Nucleus accumbens (tissue), 56 donors: Measurements from ENCODE around the gene ADAM10.

ENCODE experiments used
- DNase-seq, 56 donors: peaks; one replicate each; lab custom pipeline; 2025; lab: John Stamatoyannopoulos, UW

The ADAM10 gene

DNA sequence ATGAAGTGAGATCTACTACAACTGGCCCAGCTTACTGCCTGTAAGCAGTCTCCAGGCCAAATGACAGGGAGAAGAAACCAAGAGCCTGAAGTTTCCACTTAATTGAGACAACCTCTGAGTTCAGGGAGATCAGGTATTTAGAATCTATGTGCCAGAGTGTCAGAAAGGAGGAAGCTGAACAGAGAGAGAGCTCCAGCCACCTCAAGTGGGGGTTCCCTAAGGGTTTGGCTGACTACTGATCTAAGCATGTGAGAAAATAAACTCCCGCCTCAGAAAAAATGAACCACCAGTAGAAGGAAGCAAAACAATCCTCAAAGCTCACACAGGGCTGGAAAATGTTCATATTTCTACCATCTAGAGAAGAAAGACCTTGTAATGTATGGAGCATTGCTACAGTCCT lies 25.0 kb downstream of the ADAM10 start:
- no peak for DNase-seq

DNA sequence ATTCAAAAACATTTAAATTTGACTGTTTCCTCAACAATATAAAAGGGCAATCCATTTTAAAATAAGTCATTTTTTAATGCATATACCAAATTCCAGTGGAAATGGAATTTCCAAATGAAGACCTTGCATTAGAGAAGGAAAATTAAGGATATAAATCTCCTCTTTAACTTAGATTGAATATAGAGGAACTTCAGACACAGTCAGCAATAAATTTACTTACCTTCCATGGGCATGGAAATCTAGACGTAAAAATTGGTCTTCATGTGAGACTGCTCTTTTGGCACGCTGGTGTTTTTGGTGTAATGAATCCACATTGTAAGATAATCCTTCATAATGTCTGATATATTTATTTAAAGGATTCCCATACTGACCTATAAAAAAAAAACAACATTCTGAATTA lies 32.1 kb downstream of the ADAM10 start:
- DNase-seq = no peak

DNA sequence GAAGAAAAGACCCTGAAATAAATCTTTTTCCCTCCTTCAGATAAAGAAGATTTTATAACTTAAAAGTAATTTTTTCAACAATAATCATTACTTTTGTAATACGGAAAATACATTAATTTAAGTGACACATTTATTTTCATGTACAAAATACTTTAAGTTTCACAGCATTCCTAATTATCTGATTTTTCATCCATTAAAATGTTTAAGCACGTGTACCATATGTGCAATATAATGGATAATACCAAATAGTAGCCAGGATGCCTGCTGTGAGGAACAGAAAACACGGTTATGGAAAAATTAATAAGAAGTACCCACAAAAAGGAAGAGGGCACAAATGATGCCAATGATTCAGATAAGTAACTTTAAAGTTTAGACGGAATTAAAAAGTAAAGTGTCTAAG lies 33.5 kb downstream of the ADAM10 start:
- DNase-seq = no peak

DNA sequence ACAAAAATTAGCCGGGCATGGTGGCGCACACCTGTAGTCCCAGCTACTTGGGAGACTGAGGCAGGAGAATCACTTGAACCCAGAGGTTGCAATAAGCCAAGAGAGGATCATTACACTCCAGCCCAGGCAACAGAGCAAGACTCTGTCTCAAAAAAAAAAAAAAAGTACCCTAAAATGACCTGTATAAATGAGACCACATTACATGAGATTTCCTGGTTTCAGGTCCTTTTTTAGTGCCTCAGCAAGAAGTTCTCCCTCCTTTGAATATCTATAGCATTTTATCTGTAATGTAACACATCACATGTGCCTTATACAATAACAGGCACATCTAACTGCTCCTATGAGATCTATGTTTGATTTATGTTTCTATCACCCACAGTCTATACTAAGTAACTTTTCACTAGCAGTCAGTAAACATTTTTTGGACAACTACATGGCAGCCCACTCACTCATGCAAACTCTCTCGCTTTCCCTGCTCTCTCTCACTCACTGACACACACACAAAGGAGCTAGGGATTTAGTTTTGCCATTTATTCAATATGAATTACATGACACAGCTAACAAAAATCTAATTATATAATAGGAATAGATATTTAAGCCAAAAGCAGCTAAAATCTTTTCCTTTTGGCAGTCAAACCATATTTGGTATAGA lies 34.1 kb downstream of the ADAM10 start:
- DNase-seq = no peak

DNA sequence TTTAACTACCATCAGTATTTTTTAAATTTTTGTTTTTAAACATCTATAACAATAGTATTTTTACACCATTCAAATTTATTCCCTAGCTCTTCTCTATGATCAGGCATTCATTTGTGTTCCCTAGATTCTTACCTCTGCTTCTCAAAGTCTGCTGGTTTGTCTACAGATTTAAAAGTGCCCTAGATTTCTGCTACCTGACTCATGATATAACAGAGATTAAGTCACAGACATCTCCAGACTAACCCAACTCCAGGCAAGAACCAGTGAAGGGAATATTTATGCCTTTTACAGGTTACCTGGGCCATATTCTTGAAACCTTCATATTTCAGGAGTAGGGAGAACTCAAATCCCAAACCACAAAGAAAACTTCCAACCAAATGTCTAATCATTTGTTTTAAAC lies 38.8 kb downstream of the ADAM10 start:
- no peak for DNase-seq

DNA sequence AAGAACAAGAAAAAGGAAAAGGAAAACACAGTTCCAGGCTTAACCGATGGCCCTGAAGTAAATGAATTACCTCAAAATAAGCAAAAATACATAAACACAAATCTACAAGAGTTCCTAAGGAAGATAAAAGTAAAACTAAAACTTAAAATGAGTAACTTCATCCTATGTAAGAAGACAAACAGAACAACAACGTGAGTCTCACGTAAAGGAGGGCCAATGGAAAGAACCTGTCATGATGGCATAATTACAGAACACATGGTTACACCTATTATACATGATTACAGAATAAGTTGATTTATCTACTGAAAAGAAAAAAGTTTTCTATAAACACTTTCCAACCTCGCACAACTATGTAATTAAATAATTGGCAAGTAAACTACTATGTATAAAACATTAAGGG lies 42.1 kb downstream of the ADAM10 start:
- no peak for DNase-seq

DNA sequence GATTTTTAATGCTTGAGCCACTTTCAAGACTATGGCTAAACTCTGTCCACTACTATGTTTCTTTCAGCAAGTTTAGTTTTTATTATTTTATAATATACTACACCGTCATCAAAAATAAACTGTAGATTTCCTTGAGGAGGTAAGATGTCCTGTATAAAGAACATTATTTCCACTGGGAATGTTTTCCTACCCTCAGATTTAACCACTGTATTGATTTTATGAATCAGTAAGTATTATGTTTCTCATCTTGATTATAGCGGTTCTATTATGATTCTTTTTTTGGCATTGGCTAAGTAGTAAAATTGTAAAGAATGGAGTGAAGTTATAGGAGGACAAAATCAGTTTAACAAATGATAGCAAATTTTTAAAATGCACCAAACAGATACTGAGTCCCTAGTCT lies 44.4 kb downstream of the ADAM10 start:
- DNase-seq = no peak

DNA sequence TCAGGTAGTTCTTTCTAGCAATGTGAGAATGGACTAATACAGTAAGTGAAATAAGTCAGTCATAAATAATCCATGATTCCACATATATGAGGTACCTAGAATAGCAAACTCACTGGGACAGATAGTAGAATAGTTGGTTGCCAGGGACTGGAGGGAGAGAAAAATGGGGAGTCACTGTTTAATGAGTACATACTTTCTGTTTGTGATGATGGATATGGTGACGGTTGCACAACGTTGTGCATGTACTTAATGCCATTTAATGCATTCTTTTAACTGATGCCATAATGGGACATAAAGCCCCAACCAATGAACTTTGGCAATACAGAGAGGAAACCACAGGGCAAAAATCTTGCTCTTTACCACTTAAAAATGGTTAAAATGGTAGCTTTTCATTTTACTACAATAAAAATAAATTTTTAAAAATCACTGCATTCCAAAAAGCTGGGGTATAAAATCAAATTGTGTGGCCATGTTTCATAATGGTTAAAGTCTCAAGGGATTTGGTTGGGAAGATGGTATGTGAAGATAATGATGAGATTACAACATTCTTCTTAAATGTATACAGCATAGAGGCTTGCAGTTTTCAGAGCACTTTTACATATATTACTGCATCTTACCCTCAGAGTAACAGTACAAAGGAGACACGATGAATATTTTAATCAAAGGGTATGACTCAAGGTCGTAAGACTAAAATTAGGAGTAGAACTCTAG lies 45.2 kb downstream of the ADAM10 start:
- no peak for DNase-seq

DNA sequence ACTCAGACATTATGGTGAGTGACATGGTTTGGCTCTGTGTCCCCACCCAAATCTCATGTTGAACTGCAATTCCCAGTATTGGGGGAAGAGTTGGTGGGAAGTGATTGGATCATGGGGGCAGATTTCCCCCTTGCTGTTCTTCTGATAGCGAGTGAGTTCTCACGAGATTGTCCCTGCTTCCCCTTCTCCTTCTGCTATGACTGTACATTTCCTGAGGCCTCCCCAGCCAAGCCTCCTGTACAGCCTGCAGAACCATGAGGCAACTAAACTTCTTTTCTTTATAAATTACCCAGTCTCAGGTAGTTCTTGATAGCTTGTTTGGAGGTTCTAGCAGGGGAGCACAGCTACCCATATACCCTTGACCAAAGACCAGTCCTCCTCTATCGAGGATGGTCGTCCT lies 45.9 kb downstream of the ADAM10 start:
- DNase-seq = no peak

DNA sequence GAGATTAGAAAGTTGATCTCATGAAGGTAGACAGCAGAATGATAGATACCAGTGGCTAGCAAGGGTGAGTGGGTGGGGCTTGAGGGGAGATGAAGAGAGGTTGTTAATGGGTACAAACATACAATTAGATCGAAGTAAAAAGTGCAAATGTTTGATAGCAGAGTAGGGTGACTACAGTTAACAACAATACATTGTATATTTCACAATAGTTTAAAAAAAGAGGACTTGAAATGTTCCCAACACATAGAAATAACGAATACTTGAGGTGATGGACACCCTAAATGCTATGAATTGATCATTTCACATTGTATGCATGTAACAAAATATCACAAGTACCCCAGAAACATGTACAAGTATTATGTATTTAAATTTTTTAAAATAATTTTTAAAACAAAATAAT lies 47.3 kb downstream of the ADAM10 start:
- DNase-seq = no peak

DNA sequence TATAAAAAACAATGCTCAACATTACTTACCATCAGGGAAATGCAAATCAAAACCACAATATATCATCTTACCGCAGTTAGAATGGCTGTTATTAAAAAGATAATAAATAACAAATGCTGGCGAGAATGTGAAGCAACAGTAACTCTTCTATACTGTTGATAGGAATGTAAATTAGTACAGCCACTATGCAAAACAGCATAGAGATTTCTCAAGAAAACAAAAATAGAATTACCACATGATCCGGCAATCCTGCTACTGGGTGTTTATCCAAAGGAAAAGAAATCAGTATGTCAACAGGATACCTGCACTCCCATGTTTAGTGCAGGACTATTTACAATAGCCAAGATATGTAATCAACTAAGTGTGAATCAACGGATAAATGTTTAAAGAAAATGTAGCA lies 48.1 kb downstream of the ADAM10 start:
- no peak for DNase-seq

DNA sequence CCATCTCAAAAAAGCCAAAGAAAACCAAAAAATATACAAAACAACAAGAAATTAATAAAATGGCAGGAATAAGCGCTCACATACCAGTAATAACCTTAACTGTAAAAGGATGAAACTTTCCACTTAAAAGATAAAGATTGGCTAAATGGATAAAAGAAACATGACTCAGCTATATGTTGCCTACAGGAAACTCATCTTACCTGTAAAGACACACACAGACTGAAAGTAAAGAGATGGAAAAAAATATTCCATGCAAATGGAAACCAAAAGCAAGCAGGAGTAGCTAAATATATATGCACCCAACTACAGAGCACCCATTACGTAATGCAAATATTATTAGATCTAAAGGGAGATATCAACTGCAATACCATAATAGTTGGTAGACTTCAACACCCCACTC lies 49.7 kb downstream of the ADAM10 start:
- DNase-seq = no peak

DNA sequence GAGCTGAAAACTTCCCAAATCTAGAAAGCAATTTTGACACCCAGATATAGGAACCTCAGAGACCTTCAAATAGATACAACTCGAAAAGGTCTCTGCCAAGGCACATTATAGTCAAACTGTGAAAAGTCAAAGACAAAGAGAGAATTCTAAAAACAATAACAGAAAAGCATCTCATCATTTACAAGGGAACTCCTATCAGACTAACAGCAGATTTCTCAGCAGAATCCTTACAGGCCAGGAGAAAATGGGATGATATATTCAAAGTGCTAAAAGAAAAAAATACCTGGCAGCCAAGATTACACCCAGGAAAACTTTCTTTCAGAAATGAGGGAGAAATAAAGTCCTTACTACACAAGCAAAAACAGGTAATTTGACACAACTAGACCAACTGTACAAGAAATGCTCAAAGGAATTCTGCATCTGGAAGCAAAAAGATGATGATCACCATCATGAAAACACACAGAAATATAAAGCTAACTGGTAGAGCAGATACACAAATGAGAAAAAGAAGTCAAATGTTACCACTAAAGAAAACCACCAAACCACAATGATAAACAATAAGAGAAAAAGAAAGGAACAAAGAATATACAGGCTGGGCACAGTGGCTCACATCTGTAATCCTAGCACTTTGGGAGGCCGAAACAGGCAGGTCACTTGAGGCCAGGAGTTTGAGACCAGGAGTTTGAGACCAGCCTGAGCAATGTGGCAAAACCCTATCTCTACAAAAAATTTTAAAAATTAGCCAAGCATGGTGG lies 50.4 kb downstream of the ADAM10 start:
- no peak for DNase-seq

DNA sequence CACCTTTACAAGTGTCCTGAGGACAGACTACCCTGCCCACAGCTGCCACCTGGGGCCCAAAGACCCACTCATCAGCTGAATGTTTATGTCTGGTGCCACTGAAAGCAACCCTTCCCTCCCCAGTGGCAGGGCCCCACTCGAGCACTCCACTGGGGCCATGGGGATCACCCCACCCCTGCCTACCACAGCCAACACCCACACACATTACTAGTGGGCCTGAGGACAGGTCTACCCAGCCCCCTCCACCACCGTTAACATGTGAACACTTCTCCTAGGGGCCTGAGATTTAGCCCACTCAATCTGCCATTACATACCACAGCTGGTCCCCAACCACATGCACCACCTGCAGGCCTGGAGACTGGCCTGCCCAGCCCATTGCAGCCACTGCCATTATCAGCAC lies 52.3 kb downstream of the ADAM10 start:
- DNase-seq = no peak

DNA sequence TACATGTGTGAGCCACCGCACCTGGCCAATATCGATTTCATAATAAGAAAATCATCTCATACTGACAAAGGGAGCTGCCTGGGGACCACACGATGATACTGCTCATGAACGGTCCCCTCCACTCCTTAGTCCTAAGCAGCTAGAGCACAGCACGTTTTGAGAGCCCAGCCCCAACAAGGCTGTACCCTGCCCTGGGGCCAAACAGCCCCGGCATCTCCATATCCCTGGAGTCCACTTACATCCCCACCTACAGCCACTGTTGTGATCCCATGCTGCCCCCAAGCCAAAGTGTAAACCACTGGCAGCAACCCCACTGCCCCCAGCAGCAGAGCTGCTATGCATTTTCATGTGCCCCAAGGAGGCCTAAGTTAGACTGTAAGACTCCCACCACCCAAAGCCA lies 52.8 kb downstream of the ADAM10 start:
- DNase-seq = no peak

DNA sequence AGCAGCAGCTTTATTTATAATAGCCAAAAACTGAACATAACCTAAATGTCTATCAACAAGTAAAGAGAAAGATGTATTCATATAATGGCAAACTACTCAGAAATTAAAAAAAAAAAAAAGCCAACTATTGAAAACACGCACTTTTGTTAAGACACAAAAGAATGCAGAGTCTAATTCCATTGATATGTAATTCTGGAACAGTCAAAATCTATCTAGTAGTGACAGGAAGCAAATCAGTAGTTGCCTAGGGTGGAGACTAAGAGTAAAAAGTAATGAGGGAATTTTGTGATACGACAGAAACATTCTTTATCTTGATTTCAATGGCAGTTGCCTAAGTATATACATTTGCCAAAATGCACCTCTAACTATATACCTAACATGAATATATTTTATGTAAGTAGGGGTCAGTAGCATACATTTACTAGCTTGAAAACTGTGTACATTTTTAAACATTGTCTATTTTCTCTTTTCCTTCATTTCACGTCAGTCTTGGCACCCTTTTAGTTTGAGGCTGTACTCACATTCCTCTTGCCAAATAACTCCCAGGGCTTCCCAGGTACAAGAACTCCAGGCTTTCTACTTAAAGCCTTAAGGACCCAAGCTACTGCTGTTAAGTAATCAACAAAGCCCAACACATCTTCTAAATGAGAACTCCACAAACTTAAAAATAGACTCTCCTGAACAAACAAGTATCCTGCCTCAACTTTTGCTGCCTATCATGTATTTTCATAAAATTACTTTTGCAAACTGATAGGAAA lies 54.7 kb downstream of the ADAM10 start:
- DNase-seq = no peak

DNA sequence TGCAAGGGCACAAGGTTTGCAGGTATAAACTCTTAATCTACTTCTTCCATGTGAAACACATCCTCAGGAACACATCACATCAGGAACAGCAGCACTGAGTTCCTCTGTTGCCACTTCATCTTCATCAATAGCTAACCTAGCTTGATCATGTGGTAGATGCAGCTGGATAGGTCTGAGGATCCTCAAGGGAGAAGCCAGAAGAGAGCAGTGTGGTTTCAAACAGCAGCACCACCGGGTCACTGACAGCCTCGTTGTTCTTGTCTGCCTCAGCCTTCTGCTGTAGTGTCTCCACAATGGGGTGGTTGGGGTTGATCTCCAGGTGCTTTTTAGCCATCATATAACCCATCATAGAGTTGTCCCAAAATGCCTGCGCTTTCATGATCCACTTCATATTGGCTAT lies 58.8 kb downstream of the ADAM10 start:
- peak in 2 of 56 donors; percentile 2 to 15 for DNase-seq

DNA sequence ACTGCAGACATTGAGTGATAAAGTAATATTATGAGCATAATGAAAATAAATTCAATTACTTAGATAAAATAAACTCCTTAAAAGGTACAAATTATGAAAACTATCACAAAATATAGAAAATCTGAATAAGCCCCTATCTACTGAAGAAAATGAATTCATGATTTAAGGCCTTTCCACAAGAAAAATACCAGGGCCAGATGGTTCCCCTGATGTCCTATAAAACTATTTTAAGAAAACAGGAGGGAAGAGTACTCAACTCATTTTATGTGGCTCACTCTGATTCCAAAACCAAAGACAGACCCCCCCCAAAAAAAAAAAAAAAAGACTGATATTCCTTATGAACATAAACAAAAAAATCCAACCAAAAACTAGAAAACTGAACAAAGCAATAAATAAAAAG lies 59.9 kb downstream of the ADAM10 start:
- DNase-seq = no peak

DNA sequence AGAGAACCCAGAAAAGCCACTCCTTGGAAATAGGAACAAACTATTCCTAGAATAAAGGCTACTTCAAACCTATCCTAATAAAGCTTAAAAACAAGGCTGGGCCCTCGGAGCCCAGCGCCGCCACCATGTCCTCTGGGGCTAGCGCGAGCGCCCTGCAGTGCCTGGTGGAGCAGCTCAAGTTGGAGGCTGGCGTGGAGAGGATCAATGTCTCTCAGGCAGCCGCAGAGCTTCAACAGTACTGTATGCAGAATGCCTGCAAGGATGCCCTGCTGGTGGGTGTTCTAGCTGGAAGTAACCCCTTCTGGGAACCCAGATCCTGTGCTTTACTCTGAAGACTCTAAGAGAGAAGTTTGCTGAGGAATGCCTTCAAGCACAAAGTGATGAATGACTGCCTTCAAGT lies 63.2 kb downstream of the ADAM10 start:
- DNase-seq = no peak

DNA sequence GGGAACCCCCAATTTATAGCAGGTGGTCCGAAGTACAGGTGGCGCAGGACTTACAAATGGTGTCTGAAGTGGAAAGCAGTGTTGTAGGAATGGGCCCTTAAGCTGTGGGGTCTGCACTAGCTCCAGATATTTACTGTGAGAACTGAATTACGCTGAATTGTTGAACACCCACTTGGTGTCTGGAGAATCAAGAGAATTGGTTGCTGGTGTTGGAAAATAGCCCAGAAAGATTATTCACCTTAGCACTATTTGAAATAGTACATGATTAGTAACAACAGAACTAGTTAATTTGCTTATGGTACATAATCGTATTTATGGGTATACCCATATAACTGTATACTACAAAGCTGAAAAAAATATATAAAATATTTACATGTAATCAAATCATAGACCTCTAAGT lies 64.8 kb downstream of the ADAM10 start:
- DNase-seq = no peak

DNA sequence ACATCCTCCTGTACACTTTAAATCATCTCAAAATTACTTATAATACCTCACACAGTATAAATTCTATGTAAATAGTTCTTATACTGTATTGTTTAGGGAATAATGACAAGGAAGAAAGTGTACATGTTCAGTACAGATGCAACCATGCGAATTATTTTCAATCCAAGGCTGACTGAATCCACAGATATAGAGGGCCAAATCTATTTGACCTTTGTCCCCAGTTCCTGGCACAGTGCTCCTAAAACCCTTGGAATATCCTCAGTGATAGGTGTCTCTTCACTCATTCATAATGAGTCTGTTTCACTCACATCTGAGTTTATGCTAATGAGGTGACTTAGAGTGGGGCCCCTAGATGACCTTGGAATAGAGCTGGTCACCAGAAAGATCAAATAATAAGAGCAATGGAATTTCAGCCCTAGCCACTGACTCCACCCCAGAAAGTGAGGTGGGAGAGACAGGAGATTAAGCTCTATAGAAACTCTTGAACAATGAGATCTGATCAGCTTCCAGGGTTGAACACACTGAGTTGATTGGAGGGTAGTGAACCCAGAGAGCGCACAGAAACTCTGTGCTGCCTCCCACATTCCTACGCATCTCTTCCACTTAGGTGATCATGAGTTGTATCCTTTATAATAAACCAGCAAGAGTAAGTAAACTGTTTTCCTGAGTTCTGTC lies 65.3 kb downstream of the ADAM10 start:
- no peak for DNase-seq
